Heart left ventricle (tissue), 16 donors: Measurements from ENCODE around the gene VEGFB. TPM values are rescaled to one million over a fixed set of nuclear protein-coding genes. Genes with fewer than 3 reads are reported as not detected.

Experiments used
- ATAC-seq, 4 donors: fragments of 200-7000 bp; cut with Tn5 transposase; one replicate each; pipeline ENCODE4 v1.9.1; 2020 to 2022; ENCODE audit warnings: moderate library complexity in 4 of 4, mild to moderate bottlenecking in 3 of 4, moderate number of reproducible peaks in 1 of 4
- DNase-seq, 5 donors: peaks; one replicate each; pipeline ENCODE4 v3.0.0-alpha.2; 2020
- H3K27ac ChIP-seq, 12 donors: fragments of 200-600 bp; sonication (generic) in 4 of 12; one replicate each; pipeline versions ENCODE4 v1.5.0 to v1.8.0; 2016 to 2022; ENCODE audit warnings: mild to moderate bottlenecking in 2 of 12
- H3K27me3 ChIP-seq, 9 donors: fragments of 200-600 bp; sonication (generic) in 2 of 9; one replicate each; pipeline versions ENCODE4 v1.5.1 to v1.8.0; 2016 to 2022; ENCODE audit warnings: mild to moderate bottlenecking in 3 of 9
- H3K36me3 ChIP-seq, 9 donors: fragments of 200-600 bp; sonication (generic) in 2 of 9; one replicate each; pipeline versions ENCODE4 v1.5.0 to v1.8.0; 2018 to 2022; ENCODE audit warnings: mild to moderate bottlenecking in 2 of 9
- H3K4me1 ChIP-seq, 12 donors: fragments of 200-600 bp; sonication (generic) in 4 of 12; one replicate each; pipeline versions ENCODE4 v1.5.0 to v1.8.0; 2016 to 2022; ENCODE audit warnings: mild to moderate bottlenecking in 3 of 12
- H3K4me3 ChIP-seq, 12 donors: fragments of 200-600 bp; sonication (generic) in 4 of 12; one replicate each; pipeline versions ENCODE4 v1.5.0 to v1.8.0; 2017 to 2022; ENCODE audit warnings: mild to moderate bottlenecking in 9 of 12, moderate library complexity in 4 of 12
- H3K9me3 ChIP-seq, 12 donors: fragments of 200-600 bp; sonication (generic) in 4 of 12; one replicate each; pipeline versions ENCODE4 v1.5.0 to v1.8.0; 2016 to 2022; ENCODE audit warnings: mild to moderate bottlenecking in 1 of 12
- POLR2A ChIP-seq, 2 donors: fragments of 450-650 bp; IDR thresholded peaks; one replicate each; pipeline ENCODE4 v1.6.1; 2017; ENCODE audit warnings: antibody characterized with exemption in 2 of 2, mild to moderate bottlenecking in 2 of 2, moderate library complexity in 2 of 2
- WGBS, 4 donors: extraction: QIAGEN DNeasy Blood & Tissue Kit in 2 of 4; methylation state at CpG; one replicate each; pipeline versions ENCODE4 v1.1.5 to v1.1.7; 2013 to 2018; 5-methylcytosine and 5-hydroxymethylcytosine counted together
- intact Hi-C, 10 donors: fragments of 100-400 bp; cut with DNase I; formaldehyde crosslinking; loops; one replicate each; pipeline versions ENCODE4 v1.11.1 to v1.14.2; 2022
- polyA plus RNA-seq, 2 donors: library from polyadenylated mRNA; stranded (reverse); fragments of 200-250 nt; gene quantifications; one replicate each; pipeline ENCODE4 v1.2.3, GENCODE V29; 2013
- total RNA-seq, 9 donors: library from RNA; depleted of rRNA in 2 of 9; stranded (reverse); fragments of >200 nt in 2 of 9; fragmentation: NEBNext Ultra II Directional in 3 of 9; extraction: Animal tissue kit (Norgen Biotek cat#: 25700) in 3 of 9; gene quantifications; one replicate each; pipeline versions ENCODE4 v1.1.0 to v1.2.4, GENCODE V29; 2016 to 2023
- TF ChIP-seq, protein P1 (sequence below), 12 donors: fragments of 200-600 bp; sonication (generic) in 4 of 12; IDR thresholded peaks; one replicate each; pipeline versions ENCODE4 v1.5.0 to v1.8.0; 2018 to 2022; ENCODE audit warnings: antibody characterized with exemption in 12 of 12, mild to moderate bottlenecking in 5 of 12
- donor health status: ischemic (EF 13 %, LVEDD 7.1; RV severe dilation, severe dysfunction).
- donor health status: healthy with polysubstance abuse.
- donor health status: DM: no; HTN: yes; CAD: no.
- donor health status: DM: no; HTN: no; CAD: no.
- donor health status: ischemic (EF 25% LVEDD 6.9; RV normal size, moderate dysfunction).
- donor health status: ischemic (EF 25% LVEDD 5.7; RV mildly dilated, moderate dysfunction).
- donor health status: healthy.
- donor health status: DM: yes; HTN: yes; CAD: no.
- donor health status: ischemic (EF 35%, LVEDD 5.7; RV mildly dilated, moderate dysfunction).
- donor health status: nonischemic (EF 11% LVEDD 7.7; RV severe dilation, severe dysfunction).
- donor health status: DM: yes; HTN: yes; CAD: no.
- donor health status: PGD.
- donor health status: ischemic (EF 29% LVEDD 5.4; RV normal size, mild dysfunction).
- donor health status: nonischemic (EF 23%, LVEDD 6.1; RV moderate dilation, normal function).

Gene VEGFB
- total and polyA plus RNA-seq, 11 donors, result 127 to 332 (median 241) TPM

- H3K27ac ChIP-seq, result no peak overlapping the region
- peaks cover 0 to 88% (median 81%) of the 10 kb centered on the region in 9 donors for H3K36me3 ChIP-seq
- no peaks in the 10 kb centered on the region for H3K27me3 ChIP-seq
- no peaks in the 10 kb centered on the region for H3K9me3 ChIP-seq
- intact Hi-C loops, result loop anchor here in 6 of 10 donors (5.0 kb wide), 2 partner anchors 101 to 156 kb away; partner anchors contain the start of genes CATSPERZ (in 5 of the 6) and RPS6KA4 (in 1 of the 6)
- peaks cover 0 to 28% (median 14%) of the 10 kb centered on the region in 12 donors for H3K4me1 ChIP-seq
- 59 to 80% (median 71%) methylated on average over 3 of the region's 3 CpGs for WGBS, 4 donors
- DNase-seq (peak in 1 of 5 donors; percentile 1), ATAC-seq (no peak)
- no peak overlapping the region for H3K4me3 ChIP-seq
- TF ChIP-seq POLR2A (IDR thresholded peaks at IDR 0.05), result no peak
- TF ChIP-seq, protein P1, sequence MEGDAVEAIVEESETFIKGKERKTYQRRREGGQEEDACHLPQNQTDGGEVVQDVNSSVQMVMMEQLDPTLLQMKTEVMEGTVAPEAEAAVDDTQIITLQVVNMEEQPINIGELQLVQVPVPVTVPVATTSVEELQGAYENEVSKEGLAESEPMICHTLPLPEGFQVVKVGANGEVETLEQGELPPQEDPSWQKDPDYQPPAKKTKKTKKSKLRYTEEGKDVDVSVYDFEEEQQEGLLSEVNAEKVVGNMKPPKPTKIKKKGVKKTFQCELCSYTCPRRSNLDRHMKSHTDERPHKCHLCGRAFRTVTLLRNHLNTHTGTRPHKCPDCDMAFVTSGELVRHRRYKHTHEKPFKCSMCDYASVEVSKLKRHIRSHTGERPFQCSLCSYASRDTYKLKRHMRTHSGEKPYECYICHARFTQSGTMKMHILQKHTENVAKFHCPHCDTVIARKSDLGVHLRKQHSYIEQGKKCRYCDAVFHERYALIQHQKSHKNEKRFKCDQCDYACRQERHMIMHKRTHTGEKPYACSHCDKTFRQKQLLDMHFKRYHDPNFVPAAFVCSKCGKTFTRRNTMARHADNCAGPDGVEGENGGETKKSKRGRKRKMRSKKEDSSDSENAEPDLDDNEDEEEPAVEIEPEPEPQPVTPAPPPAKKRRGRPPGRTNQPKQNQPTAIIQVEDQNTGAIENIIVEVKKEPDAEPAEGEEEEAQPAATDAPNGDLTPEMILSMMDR (IDR thresholded peaks at IDR 0.05), result no peak
These were observed 32.8 kb upstream of the VEGFB start for GRCh38 chr11:64201543-64201942.

DNA sequence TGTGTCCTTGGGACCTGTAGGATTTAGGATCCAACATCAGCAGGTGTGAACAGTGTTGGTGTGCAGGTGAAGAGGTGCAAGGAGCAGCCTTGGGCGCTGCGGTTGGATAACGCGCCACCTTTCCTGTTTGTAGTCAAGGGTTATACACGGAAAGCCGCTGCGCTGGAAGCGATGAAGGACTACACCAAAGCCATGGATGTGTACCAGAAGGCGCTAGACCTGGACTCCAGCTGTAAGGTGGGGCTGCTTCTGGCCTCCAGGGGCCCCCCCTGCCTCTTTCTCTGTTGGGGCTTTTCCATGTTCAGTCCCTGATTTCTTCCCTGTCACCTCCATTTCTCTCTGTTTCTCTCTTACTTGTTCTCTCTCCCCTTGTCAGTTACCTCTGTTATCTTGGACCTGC, 31.4 kb upstream of the VEGFB start:
- Histone ChIP-seq H3K27ac (no peak overlapping the region), H3K36me3 (peaks cover 0 to 73% (median 67%) of the 10 kb centered on the region in 9 donors), H3K9me3 (no peaks in the 10 kb centered on the region), H3K4me3 (no peak overlapping the region), H3K27me3 (no peaks in the 10 kb centered on the region), H3K4me1 (peaks cover 0 to 33% (median 23%) of the 10 kb centered on the region in 12 donors)
- TF ChIP-seq, protein P1 (IDR thresholded peaks at IDR 0.05), result no peak
- no peak for TF ChIP-seq POLR2A (IDR thresholded peaks at IDR 0.05)
- 87 to 96% (median 94%) methylated on average over 9 of the region's 9 CpGs for WGBS, 4 donors
- ATAC-seq (no peak), DNase-seq (peak in 2 of 5 donors; percentile 18 to 24)
- intact Hi-C loops, result loop anchor here in 6 of 10 donors (5.0 kb wide), 2 partner anchors 99 to 154 kb away; partner anchors contain the start of genes CATSPERZ (in 5 of the 6) and RPS6KA4 (in 1 of the 6)

GRCh38 chr11:64203421-64204079, 30.8 kb upstream of the VEGFB start:
- DNase-seq, result peak in 2 of 5 donors; percentile 26 to 44

GRCh38 chr11:64204080-64204440, 30.3 kb upstream of the VEGFB start:
- ATAC-seq, result no peak
- no peaks in the 10 kb centered on the region for H3K9me3 ChIP-seq
- no peak overlapping the region for H3K4me3 ChIP-seq
- intact Hi-C loops, result loop anchor here (1.0 to 5.0 kb wide), 7 partner anchors 95 to 153 kb away; partner anchors contain the start of genes CATSPERZ (in 6 of the 10), ESRRA (in 1 of the 10) and RPS6KA4 (in 1 of the 10)
- DNase-seq, result peak in 2 of 5 donors; percentile 17 to 48
- TF ChIP-seq, protein P1 (IDR thresholded peaks at IDR 0.05), result no peak
- TF ChIP-seq POLR2A (IDR thresholded peaks at IDR 0.05), result no peak
- peaks cover 0 to 44% (median 27%) of the 10 kb centered on the region in 12 donors for H3K4me1 ChIP-seq
- H3K27me3 ChIP-seq, result no peaks in the 10 kb centered on the region
- WGBS, 4 donors, result 86 to 89% (median 87%) methylated on average over 16 of the region's 16 CpGs
- peaks cover 0 to 69% (median 56%) of the 10 kb centered on the region in 9 donors for H3K36me3 ChIP-seq
- peak overlapping the region in 1 of 12 donors; percentile 44 for H3K27ac ChIP-seq

More at GRCh38 chr11:64203421-64204079, 30.8 kb upstream of the VEGFB start:
- Histone ChIP-seq H3K4me3 (no peak overlapping the region), H3K9me3 (no peaks in the 10 kb centered on the region), H3K4me1 (peaks cover 0 to 39% (median 25%) of the 10 kb centered on the region in 12 donors), H3K27ac (no peak overlapping the region), H3K27me3 (no peaks in the 10 kb centered on the region), H3K36me3 (peaks cover 0 to 69% (median 61%) of the 10 kb centered on the region in 9 donors)
- WGBS, 4 donors, result 92 to 93% (median 93%) methylated on average over 27 of the region's 27 CpGs
- no peak for TF ChIP-seq POLR2A (IDR thresholded peaks at IDR 0.05)
- intact Hi-C loops, result loop anchor here (1.0 to 5.0 kb wide), 7 partner anchors 96 to 154 kb away; partner anchors contain the start of genes CATSPERZ (in 6 of the 10), ESRRA (in 1 of the 10) and RPS6KA4 (in 1 of the 10)
- no peak for ATAC-seq
